ENCODE results near the gene CELF4. TPM values are rescaled to one million over a fixed set of nuclear protein-coding genes. Genes with fewer than 3 reads are reported as not detected.

The CELF4 gene
- total and polyA plus RNA-seq, 2 donors (not counting 3 experiments of a cell fraction or from before 2014, with no cell fraction given): not detected

GRCh38 chr18:37567061-37567993, 1.7 kb upstream of the CELF4 start:
- DNase-seq (ENCODE audit: low read depth, low spot score): no peak
- POLR2A ChIA-PET: no interaction called here
- Histone ChIP-seq H3K79me2 (ENCODE audit: control insufficient read depth, insufficient read depth, low read length) (no peaks in the 10 kb centered on the region), H3K9ac (replicated peaks; ENCODE audit: extremely low read depth, insufficient read depth, low read length) (no peak overlapping the region), H3K4me2 (ENCODE audit: insufficient read depth, low read length) (peak overlapping the region; percentile 31), H3K9me1 (replicated peaks; ENCODE audit: control insufficient read depth, extremely low read depth, insufficient read depth, low read length) (no peaks in the 10 kb centered on the region), H4K20me1 (replicated peaks; ENCODE audit: control insufficient read depth, extremely low read depth, insufficient read depth, low read length) (no peaks in the 10 kb centered on the region), H3K9me3 (replicated peaks; ENCODE audit: control insufficient read depth, insufficient read depth, low read length) (no peaks in the 10 kb centered on the region), H3K27me3 (ENCODE audit: control insufficient read depth in 2 of 2, insufficient read depth in 2 of 2, low read length in 2 of 2) (peaks cover 32 to 50% of the 10 kb centered on the region in 2 experiments), H3K36me3 (ENCODE audit: control insufficient read depth in 2 of 2, extremely low read depth in 1 of 2, insufficient read depth in 2 of 2, low read length in 2 of 2) (no peaks in the 10 kb centered on the region), H2AFZ (ENCODE audit: low read depth, low read length) (no peak overlapping the region), H3K27ac (ENCODE audit: insufficient read depth, low read depth, low read length) (no peak overlapping the region), H3K4me3 (replicated peaks in 1 of 3; ENCODE audit: insufficient read depth in 1 of 3, low read depth in 1 of 3, low read length in 3 of 3) (peak overlapping the region in 1 of 3 experiments; percentile 28), H3K4me1 (ENCODE audit: control insufficient read depth, extremely low read depth, insufficient read depth, low read length) (peaks cover 4% of the 10 kb centered on the region)
- FAIRE-seq: no peak
- intact Hi-C loops (cut with micrococcal nuclease): no loop called here
- peak; percentile 87 for TF ChIP-seq EZH2 (IDR thresholded peaks at IDR 0.05; ENCODE audit: borderline replicate concordance, low read depth, low read length, severe bottlenecking)
- TF ChIP-seq MYC (IDR thresholded peaks at IDR 0.05; ENCODE audit: low read depth, low read length): no peak
- CTCF ChIA-PET: interaction anchor here (1.2 kb wide), 1 partner anchor 12 kb away, joined by 3 read pairs; no protein-coding TSS in a partner anchor
- no TSS peak for BruUV-seq (replicated peaks)
- dilution Hi-C loops (cut with MboI; ENCODE audit: extremely low pct_ligation_motif_present, low sequenced_read_pairs): no loop called here

GRCh38 chr18:37566479-37567060, 972 bp upstream of the CELF4 start:
- Histone ChIP-seq H3K36me3 (ENCODE audit: control insufficient read depth in 2 of 2, extremely low read depth in 1 of 2, insufficient read depth in 2 of 2, low read length in 2 of 2) (no peaks in the 10 kb centered on the region), H3K9me3 (replicated peaks; ENCODE audit: control insufficient read depth, insufficient read depth, low read length) (no peaks in the 10 kb centered on the region), H3K9ac (replicated peaks; ENCODE audit: extremely low read depth, insufficient read depth, low read length) (no peak overlapping the region), H3K4me2 (ENCODE audit: insufficient read depth, low read length) (peak overlapping the region; percentile 31), H4K20me1 (replicated peaks; ENCODE audit: control insufficient read depth, extremely low read depth, insufficient read depth, low read length) (no peaks in the 10 kb centered on the region), H2AFZ (ENCODE audit: low read depth, low read length) (no peak overlapping the region), H3K27me3 (ENCODE audit: control insufficient read depth in 2 of 2, insufficient read depth in 2 of 2, low read length in 2 of 2) (peaks cover 32 to 50% of the 10 kb centered on the region in 2 experiments), H3K79me2 (ENCODE audit: control insufficient read depth, insufficient read depth, low read length) (no peaks in the 10 kb centered on the region), H3K4me3 (replicated peaks in 1 of 3; ENCODE audit: insufficient read depth in 1 of 3, low read depth in 1 of 3, low read length in 3 of 3) (peak overlapping the region in 1 of 3 experiments; percentile 28), H3K27ac (ENCODE audit: insufficient read depth, low read depth, low read length) (no peak overlapping the region), H3K9me1 (replicated peaks; ENCODE audit: control insufficient read depth, extremely low read depth, insufficient read depth, low read length) (no peaks in the 10 kb centered on the region), H3K4me1 (ENCODE audit: control insufficient read depth, extremely low read depth, insufficient read depth, low read length) (peaks cover 4% of the 10 kb centered on the region)
- no peak for DNase-seq (ENCODE audit: low read depth, low spot score)
- TF ChIP-seq POLR2A (IDR thresholded peaks at IDR 0.05; ENCODE audit: low read depth, low read length): no peak
- TF ChIP-seq MYC (IDR thresholded peaks at IDR 0.05; ENCODE audit: low read depth, low read length): no peak
- no peak for TF ChIP-seq FOS (IDR thresholded peaks at IDR 0.05; ENCODE audit: borderline replicate concordance, insufficient read depth, low read length)
- peak; percentile 86 for TF ChIP-seq EZH2 (IDR thresholded peaks at IDR 0.05; ENCODE audit: borderline replicate concordance, low read depth, low read length, severe bottlenecking)
- TF ChIP-seq POLR2AphosphoS5 (IDR thresholded peaks at IDR 0.05; ENCODE audit: insufficient read depth, low read depth, low read length): no peak
- FAIRE-seq: no peak
- POLR2A ChIA-PET: no interaction called here
- CTCF ChIA-PET: no interaction called here
- intact Hi-C loops (cut with micrococcal nuclease): no loop called here
- BruUV-seq (replicated peaks): no TSS peak
- dilution Hi-C loops (cut with MboI; ENCODE audit: extremely low pct_ligation_motif_present, low sequenced_read_pairs): no loop called here
